Body of pancreas (tissue), 4 donors: ENCODE measurements around the gene RUNX2.

Experiments
- POLR2A ChIP-seq, 3 donors: fragments of 450-650 bp; IDR thresholded peaks; one replicate each; pipeline ENCODE4 v1.6.1; 2016; ENCODE audit warnings: antibody characterized with exemption in 3 of 3, mild to moderate bottlenecking in 2 of 3
- TF ChIP-seq, protein P1 (sequence below), 7 experiments: fragments of 450-650 bp in 4 of 7; fragments of 200-600 bp in 3 of 7; sonication (generic) in 3 of 7; IDR thresholded peaks; one replicate each; pipeline ENCODE4 v1.5.1; 2016 to 2019; ENCODE audit warnings: antibody characterized with exemption in 7 of 7

DNA sequence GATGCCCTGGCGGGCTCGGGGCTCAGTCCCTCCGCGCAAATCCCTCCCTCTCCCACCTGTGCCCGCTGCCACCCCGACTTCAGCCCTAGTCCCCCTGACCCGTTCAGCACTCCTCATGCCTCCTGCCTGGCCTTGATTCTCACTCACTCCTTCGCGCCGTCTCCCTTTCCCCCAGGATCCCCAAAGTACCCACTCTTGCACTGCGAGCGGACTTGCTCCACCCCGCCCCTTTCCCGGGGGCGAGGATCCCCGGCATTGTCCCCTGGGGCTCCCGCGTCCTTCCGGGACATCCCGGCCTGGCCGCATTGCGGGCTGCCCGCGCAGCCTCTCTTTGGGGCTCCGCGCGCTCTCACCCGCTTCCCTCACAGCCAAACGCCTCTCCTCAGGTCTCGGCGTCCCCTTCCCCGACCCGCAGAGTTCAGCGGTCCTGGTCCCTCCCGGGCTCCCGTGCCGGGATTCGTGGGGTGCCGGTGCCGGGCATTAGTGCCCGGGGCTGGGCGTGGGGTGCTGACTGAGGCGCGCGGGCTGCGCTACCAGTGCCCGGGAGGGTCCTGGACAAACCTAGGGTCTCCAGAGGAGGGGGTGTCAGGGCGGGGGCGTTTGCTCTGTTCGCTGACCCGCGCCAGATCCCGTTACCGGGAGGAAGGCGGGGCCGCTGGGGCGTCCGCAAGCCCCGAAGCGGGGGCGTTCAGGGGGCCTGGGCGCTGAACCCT lies 95.1 kb downstream of the RUNX2 start:
- TF ChIP-seq, protein P1, sequence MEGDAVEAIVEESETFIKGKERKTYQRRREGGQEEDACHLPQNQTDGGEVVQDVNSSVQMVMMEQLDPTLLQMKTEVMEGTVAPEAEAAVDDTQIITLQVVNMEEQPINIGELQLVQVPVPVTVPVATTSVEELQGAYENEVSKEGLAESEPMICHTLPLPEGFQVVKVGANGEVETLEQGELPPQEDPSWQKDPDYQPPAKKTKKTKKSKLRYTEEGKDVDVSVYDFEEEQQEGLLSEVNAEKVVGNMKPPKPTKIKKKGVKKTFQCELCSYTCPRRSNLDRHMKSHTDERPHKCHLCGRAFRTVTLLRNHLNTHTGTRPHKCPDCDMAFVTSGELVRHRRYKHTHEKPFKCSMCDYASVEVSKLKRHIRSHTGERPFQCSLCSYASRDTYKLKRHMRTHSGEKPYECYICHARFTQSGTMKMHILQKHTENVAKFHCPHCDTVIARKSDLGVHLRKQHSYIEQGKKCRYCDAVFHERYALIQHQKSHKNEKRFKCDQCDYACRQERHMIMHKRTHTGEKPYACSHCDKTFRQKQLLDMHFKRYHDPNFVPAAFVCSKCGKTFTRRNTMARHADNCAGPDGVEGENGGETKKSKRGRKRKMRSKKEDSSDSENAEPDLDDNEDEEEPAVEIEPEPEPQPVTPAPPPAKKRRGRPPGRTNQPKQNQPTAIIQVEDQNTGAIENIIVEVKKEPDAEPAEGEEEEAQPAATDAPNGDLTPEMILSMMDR (IDR thresholded peaks at IDR 0.05) = no peak
- TF ChIP-seq POLR2A (IDR thresholded peaks at IDR 0.05) = peak in 1 of 3 donors; percentile 23
